OCI-LY1 (cell line): Measurements from ENCODE around the gene ROBO1.

Source experiments
- EZH2 ChIP-seq: fragments of 200-600 bp; sonication (generic), shearing (Covaris generic); IDR thresholded peaks from 2 replicates; pipeline ENCODE4 v1.8.0; 2017; ENCODE audit warnings: borderline replicate concordance, mixed run types, mild to moderate bottlenecking, antibody characterized with exemption, low read length, moderate library complexity, mixed read lengths
- TF ChIP-seq, protein P1 (sequence below): fragments of 200-600 bp; sonication (generic), shearing (Covaris generic); IDR thresholded peaks from 2 replicates; pipeline ENCODE4 v1.5.1; 2017; ENCODE audit warnings: mild to moderate bottlenecking, antibody characterized with exemption, low read length, moderate library complexity, mixed read lengths

DNA sequence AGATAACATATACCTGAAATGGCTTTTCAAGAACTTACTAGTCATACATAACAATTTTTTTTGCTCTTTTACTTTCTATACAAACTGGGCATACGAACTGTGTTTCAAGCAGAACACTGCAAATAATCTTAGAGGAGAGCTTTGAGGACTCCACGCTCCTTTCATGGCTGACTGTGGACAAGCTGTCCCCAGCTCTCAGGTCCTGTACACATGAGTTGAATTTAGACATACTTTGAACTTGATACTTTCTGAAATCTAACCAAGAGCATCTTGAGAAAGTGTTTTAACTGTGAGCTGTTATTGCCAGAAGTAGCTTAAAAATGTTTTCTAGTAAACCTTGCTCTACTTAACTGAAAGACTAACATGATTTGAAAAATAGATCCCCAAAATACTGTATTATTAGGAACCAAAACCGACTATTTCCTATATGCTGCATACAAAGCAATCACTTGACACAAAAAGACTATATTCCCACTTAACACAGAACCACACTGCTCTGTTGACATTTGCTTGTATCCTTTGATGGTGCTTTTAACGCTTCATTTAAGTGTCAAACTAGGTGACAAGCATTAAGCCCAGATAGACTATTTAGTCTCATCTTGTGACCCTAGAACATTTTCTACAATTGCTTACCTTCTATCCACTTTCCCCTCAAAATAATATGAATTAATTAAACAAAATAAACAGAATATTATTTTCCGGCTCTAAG, 755.8 kb downstream of the ROBO1 start:
- TF ChIP-seq, protein P1, sequence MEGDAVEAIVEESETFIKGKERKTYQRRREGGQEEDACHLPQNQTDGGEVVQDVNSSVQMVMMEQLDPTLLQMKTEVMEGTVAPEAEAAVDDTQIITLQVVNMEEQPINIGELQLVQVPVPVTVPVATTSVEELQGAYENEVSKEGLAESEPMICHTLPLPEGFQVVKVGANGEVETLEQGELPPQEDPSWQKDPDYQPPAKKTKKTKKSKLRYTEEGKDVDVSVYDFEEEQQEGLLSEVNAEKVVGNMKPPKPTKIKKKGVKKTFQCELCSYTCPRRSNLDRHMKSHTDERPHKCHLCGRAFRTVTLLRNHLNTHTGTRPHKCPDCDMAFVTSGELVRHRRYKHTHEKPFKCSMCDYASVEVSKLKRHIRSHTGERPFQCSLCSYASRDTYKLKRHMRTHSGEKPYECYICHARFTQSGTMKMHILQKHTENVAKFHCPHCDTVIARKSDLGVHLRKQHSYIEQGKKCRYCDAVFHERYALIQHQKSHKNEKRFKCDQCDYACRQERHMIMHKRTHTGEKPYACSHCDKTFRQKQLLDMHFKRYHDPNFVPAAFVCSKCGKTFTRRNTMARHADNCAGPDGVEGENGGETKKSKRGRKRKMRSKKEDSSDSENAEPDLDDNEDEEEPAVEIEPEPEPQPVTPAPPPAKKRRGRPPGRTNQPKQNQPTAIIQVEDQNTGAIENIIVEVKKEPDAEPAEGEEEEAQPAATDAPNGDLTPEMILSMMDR: no peak
- no peak for TF ChIP-seq EZH2
